SJCRH30 (cell line): ENCODE measurements around the gene NR1H2. TPM values are rescaled to one million over a fixed set of nuclear protein-coding genes. Genes with fewer than 3 reads are reported as not detected.

Source experiments
- DNase-seq, 2 experiments: peaks; one replicate each; pipeline ENCODE4 v3.0.0-alpha.2; 2015 to 2020
- H3K27ac ChIP-seq: fragments of 250-450 bp; sonication (Bioruptor Pico); 2 replicates; pipeline ENCODE4 v1.5.1; 2020; ENCODE audit warnings: mild to moderate bottlenecking, moderate library complexity
- H3K27me3 ChIP-seq: fragments of 250-450 bp; sonication (Bioruptor Pico); 2 replicates; pipeline ENCODE4 v1.5.1; 2020; ENCODE audit warnings: mild to moderate bottlenecking, moderate library complexity
- H3K36me3 ChIP-seq: fragments of 250-450 bp; sonication (Bioruptor Pico); 2 replicates; pipeline ENCODE4 v1.5.1; 2020; ENCODE audit warnings: mild to moderate bottlenecking, moderate library complexity
- H3K4me1 ChIP-seq: fragments of 250-450 bp; sonication (Bioruptor Pico); 2 replicates; pipeline ENCODE4 v1.5.1; 2020; ENCODE audit warnings: mild to moderate bottlenecking, moderate library complexity
- H3K4me3 ChIP-seq: fragments of 250-450 bp; sonication (Bioruptor Pico); 2 replicates; pipeline ENCODE4 v1.5.1; 2020; ENCODE audit warnings: mild to moderate bottlenecking, moderate library complexity
- H3K9me3 ChIP-seq: fragments of 250-450 bp; sonication (Bioruptor Pico); replicated peaks from 2 replicates; pipeline ENCODE4 v1.5.1; 2020; ENCODE audit warnings: mild to moderate bottlenecking, moderate library complexity
- total RNA-seq: library from RNA; depleted of rRNA; stranded (reverse); fragments of >200 nt; shearing (Covaris generic); gene quantifications from 2 replicates; pipeline ENCODE4 v1.2.3, GENCODE V29; 2014

The NR1H2 gene
- total RNA-seq, 1 experiment from 2014 or later: 22.3 TPM

- no peaks in the 10 kb centered on the region for H3K9me3 ChIP-seq
- no peaks in the 10 kb centered on the region for H3K27me3 ChIP-seq
- no peak for DNase-seq
- peaks cover 38% of the 10 kb centered on the region for H3K36me3 ChIP-seq
- no peak overlapping the region for H3K4me3 ChIP-seq
- H3K4me1 ChIP-seq: no peaks in the 10 kb centered on the region
- H3K27ac ChIP-seq: no peak overlapping the region
Measured at GRCh38 chr19:50394017-50394416, 17.8 kb downstream of the NR1H2 start.

GRCh38 chr19:50398675-50399367 is 22.6 kb downstream of the NR1H2 start:
- no peaks in the 10 kb centered on the region for H3K4me1 ChIP-seq
- no peak overlapping the region for H3K4me3 ChIP-seq
- peaks cover 28% of the 10 kb centered on the region for H3K36me3 ChIP-seq
- no peak overlapping the region for H3K27ac ChIP-seq
- no peaks in the 10 kb centered on the region for H3K27me3 ChIP-seq
- DNase-seq: no peak
- H3K9me3 ChIP-seq: no peaks in the 10 kb centered on the region

- no peak overlapping the region for H3K4me3 ChIP-seq
- H3K36me3 ChIP-seq: peaks cover 25% of the 10 kb centered on the region; the same call in 1 of the 2 replicates
- H3K9me3 ChIP-seq: no peaks in the 10 kb centered on the region
- DNase-seq: no peak
- no peaks in the 10 kb centered on the region for H3K4me1 ChIP-seq
- H3K27ac ChIP-seq: no peak overlapping the region
- H3K27me3 ChIP-seq: no peaks in the 10 kb centered on the region
Measured at GRCh38 chr19:50399368-50399745, 23.1 kb downstream of the NR1H2 start.

GRCh38 chr19:50401605-50402450 is 25.6 kb downstream of the NR1H2 start:
- Histone ChIP-seq H3K4me3 (no peak overlapping the region), H3K27me3 (no peaks in the 10 kb centered on the region), H3K36me3 (peaks cover 34% of the 10 kb centered on the region; the same call in 1 of the 2 replicates), H3K27ac (no peak overlapping the region), H3K4me1 (no peaks in the 10 kb centered on the region), H3K9me3 (no peaks in the 10 kb centered on the region)
- no peak for DNase-seq

GRCh38 chr19:50402544-50403301 is 26.5 kb downstream of the NR1H2 start:
- no peaks in the 10 kb centered on the region for H3K4me1 ChIP-seq
- H3K36me3 ChIP-seq: peaks cover 38% of the 10 kb centered on the region; the same call in 1 of the 2 replicates
- DNase-seq: no peak
- no peak overlapping the region for H3K4me3 ChIP-seq
- H3K9me3 ChIP-seq: no peaks in the 10 kb centered on the region
- no peak overlapping the region for H3K27ac ChIP-seq
- H3K27me3 ChIP-seq: no peaks in the 10 kb centered on the region

- no peaks in the 10 kb centered on the region for H3K9me3 ChIP-seq
- DNase-seq: no peak
- H3K4me3 ChIP-seq: no peak overlapping the region
- no peaks in the 10 kb centered on the region for H3K4me1 ChIP-seq
- peaks cover 48% of the 10 kb centered on the region for H3K36me3 ChIP-seq
- H3K27ac ChIP-seq: no peak overlapping the region
- no peaks in the 10 kb centered on the region for H3K27me3 ChIP-seq
Measured at GRCh38 chr19:50406156-50406820, 30.0 kb downstream of the NR1H2 start.

- H3K27me3 ChIP-seq: no peaks in the 10 kb centered on the region
- no peaks in the 10 kb centered on the region for H3K4me1 ChIP-seq
- H3K4me3 ChIP-seq: no peak overlapping the region
- peaks cover 43% of the 10 kb centered on the region for H3K36me3 ChIP-seq
- H3K9me3 ChIP-seq: no peaks in the 10 kb centered on the region
- no peak for DNase-seq
- no peak overlapping the region for H3K27ac ChIP-seq
Measured at GRCh38 chr19:50406829-50407228, 30.6 kb downstream of the NR1H2 start.

- DNase-seq: no peak
- H3K36me3 ChIP-seq: peaks cover 39% of the 10 kb centered on the region
- H3K27me3 ChIP-seq: no peaks in the 10 kb centered on the region
- H3K27ac ChIP-seq: no peak overlapping the region
- no peaks in the 10 kb centered on the region for H3K4me1 ChIP-seq
- no peak overlapping the region for H3K4me3 ChIP-seq
- no peaks in the 10 kb centered on the region for H3K9me3 ChIP-seq
Measured at GRCh38 chr19:50409347-50409746, 33.1 kb downstream of the NR1H2 start.

GRCh38 chr19:50410109-50410508 is 33.9 kb downstream of the NR1H2 start:
- Histone ChIP-seq H3K4me1 (no peaks in the 10 kb centered on the region), H3K9me3 (no peaks in the 10 kb centered on the region), H3K27me3 (no peaks in the 10 kb centered on the region), H3K27ac (no peak overlapping the region), H3K36me3 (peaks cover 33% of the 10 kb centered on the region), H3K4me3 (no peak overlapping the region)
- no peak for DNase-seq

GRCh38 chr19:50412419-50412818 is 36.2 kb downstream of the NR1H2 start:
- Histone ChIP-seq H3K36me3 (peaks cover 26% of the 10 kb centered on the region), H3K27ac (no peak overlapping the region), H3K4me1 (no peaks in the 10 kb centered on the region), H3K9me3 (no peaks in the 10 kb centered on the region), H3K4me3 (no peak overlapping the region), H3K27me3 (no peaks in the 10 kb centered on the region)
- no peak for DNase-seq

- no peak overlapping the region for H3K27ac ChIP-seq
- no peaks in the 10 kb centered on the region for H3K9me3 ChIP-seq
- H3K4me1 ChIP-seq: no peaks in the 10 kb centered on the region
- peaks cover 26% of the 10 kb centered on the region for H3K36me3 ChIP-seq
- H3K4me3 ChIP-seq: no peak overlapping the region
- no peaks in the 10 kb centered on the region for H3K27me3 ChIP-seq
- no peak for DNase-seq
Measured at GRCh38 chr19:50413096-50413495, 36.8 kb downstream of the NR1H2 start.

GRCh38 chr19:50413531-50413930 is 37.3 kb downstream of the NR1H2 start:
- Histone ChIP-seq H3K4me1 (peaks cover under 1% of the 10 kb centered on the region; the same call in 1 of the 2 replicates), H3K9me3 (no peaks in the 10 kb centered on the region), H3K27me3 (no peaks in the 10 kb centered on the region), H3K27ac (no peak overlapping the region), H3K4me3 (no peak overlapping the region), H3K36me3 (peaks cover 26% of the 10 kb centered on the region)
- no peak for DNase-seq

GRCh38 chr19:50414864-50415660 is 38.8 kb downstream of the NR1H2 start:
- Histone ChIP-seq H3K27ac (no peak overlapping the region), H3K4me3 (no peak overlapping the region), H3K4me1 (peaks cover 6% of the 10 kb centered on the region; the same call in 1 of the 2 replicates), H3K9me3 (no peaks in the 10 kb centered on the region), H3K36me3 (peaks cover 16% of the 10 kb centered on the region), H3K27me3 (no peaks in the 10 kb centered on the region)
- DNase-seq: peak in 1 of 2 experiments; percentile 41

GRCh38 chr19:50415661-50416033 is 39.4 kb downstream of the NR1H2 start:
- no peak for DNase-seq
- H3K27me3 ChIP-seq: no peaks in the 10 kb centered on the region
- no peak overlapping the region for H3K27ac ChIP-seq
- peaks cover 6% of the 10 kb centered on the region; the same call in 1 of the 2 replicates for H3K4me1 ChIP-seq
- H3K36me3 ChIP-seq: peaks cover 11% of the 10 kb centered on the region
- no peaks in the 10 kb centered on the region for H3K9me3 ChIP-seq
- no peak overlapping the region for H3K4me3 ChIP-seq
